SK-N-SH (cell line): ENCODE results near the gene ARHGAP6. TPM values are rescaled to one million over a fixed set of nuclear protein-coding genes. Genes with fewer than 3 reads are reported as not detected.

Source experiments
- CTCF ChIA-PET: fragments of 300-600, 350-600 bp; formaldehyde crosslinking; extraction: SDS; loops from one replicate; lab custom pipeline; 2021; lab: Yijun Ruan, JAX
- POLR2A ChIA-PET: fragments of 350-600 bp; sonication (Branson Sonifier 250); formaldehyde crosslinking; extraction: SDS; loops from one replicate; lab custom pipeline; 2020; ENCODE audit warnings: antibody characterized with exemption, inconsistent platforms; lab: Yijun Ruan, JAX
- DNase-seq: peaks from one replicate; pipeline ENCODE4 v3.0.0; 2012
- H2AFZ ChIP-seq: fragments of 200-600 bp; sonication (generic); 2 replicates; pipeline ENCODE4 v1.8.1; 2016; ENCODE audit warnings: antibody characterized with exemption, mild to moderate bottlenecking, low read depth
- H3F3A ChIP-seq: fragments of 200-600 bp; sonication (generic); replicated peaks from 2 replicates; pipeline ENCODE3; 2016; ENCODE audit warnings: antibody characterized with exemption, mild to moderate bottlenecking; ENCODE audit not compliant: insufficient read depth
- H3K27ac ChIP-seq, 2 experiments: fragments of 200-500 bp in 1 of 2; fragments of 200-600 bp in 1 of 2; sonication (Bioruptor generic) in 1 of 2; sonication (generic), shearing (Covaris generic) in 1 of 2; 2 replicates each; pipeline versions ENCODE4 v1.5.1 to v1.6.1; 2014 to 2016; ENCODE audit warnings: low read depth in 2 of 2, inconsistent platforms in 1 of 2, low read length in 1 of 2, mild to moderate bottlenecking in 1 of 2, mixed read lengths in 1 of 2
- H3K27me3 ChIP-seq: fragments of 200-600 bp; sonication (generic), shearing (Covaris generic); 2 replicates; pipeline ENCODE4 v1.6.1; 2016; ENCODE audit warnings: mixed run types; ENCODE audit not compliant: insufficient read depth
- H3K36me3 ChIP-seq, 2 experiments: fragments of 200-500 bp in 1 of 2; fragments of 200-600 bp in 1 of 2; sonication (Bioruptor generic) in 1 of 2; sonication (generic) in 1 of 2; replicated peaks in 1 of 2; 2 replicates each; pipeline versions ENCODE3 to v1.5.1; 2014 to 2016; ENCODE audit warnings: low read length in 1 of 2, mild to moderate bottlenecking in 1 of 2; ENCODE audit not compliant: insufficient read depth in 2 of 2, control insufficient read depth in 1 of 2
- H3K4me1 ChIP-seq, 2 experiments: fragments of 200-500 bp in 1 of 2; fragments of 200-600 bp in 1 of 2; sonication (Bioruptor generic) in 1 of 2; sonication (generic), shearing (Covaris generic) in 1 of 2; 2 replicates each; pipeline versions ENCODE4 v1.5.1 to v1.6.1; 2014 to 2016; ENCODE audit warnings: low read depth in 1 of 2, low read length in 1 of 2, mixed run types in 1 of 2; ENCODE audit not compliant: insufficient read depth in 2 of 2, control insufficient read depth in 1 of 2
- H3K4me2 ChIP-seq: fragments of 200-600 bp; sonication (generic), shearing (Covaris generic); 2 replicates; pipeline ENCODE4 v1.6.1; 2017; ENCODE audit warnings: mixed run types
- H3K4me3 ChIP-seq, 2 experiments: fragments of 200-500 bp in 1 of 2; fragments of 200-600 bp in 1 of 2; sonication (Bioruptor generic) in 1 of 2; sonication (generic), shearing (Covaris generic) in 1 of 2; 2 replicates each; pipeline versions ENCODE4 v1.5.1 to v1.8.1; 2014 to 2016; ENCODE audit warnings: low read depth in 2 of 2, inconsistent platforms in 1 of 2, low read length in 1 of 2, mild to moderate bottlenecking in 1 of 2, mixed read lengths in 1 of 2, moderate library complexity in 1 of 2
- H3K79me2 ChIP-seq: fragments of 200-600 bp; sonication (generic); 2 replicates; pipeline ENCODE4 v1.8.1; 2017; ENCODE audit warnings: mild to moderate bottlenecking; ENCODE audit not compliant: insufficient read depth
- H3K9ac ChIP-seq: fragments of 200-600 bp; sonication (generic); 2 replicates; pipeline ENCODE4 v1.6.1; 2017; ENCODE audit warnings: mixed run types
- H3K9me2 ChIP-seq: fragments of 200-600 bp; sonication (generic); 2 replicates; pipeline ENCODE4 v1.6.1; 2017; ENCODE audit warnings: mixed run types
- H3K9me3 ChIP-seq: fragments of 200-600 bp; sonication (generic); 2 replicates; pipeline ENCODE4 v1.6.1; 2017; ENCODE audit warnings: mixed run types, mild to moderate bottlenecking, moderate library complexity
- H4K20me1 ChIP-seq: fragments of 200-600 bp; sonication (generic); 2 replicates; pipeline ENCODE4 v1.6.1; 2017; ENCODE audit warnings: mild to moderate bottlenecking, mixed run types; ENCODE audit not compliant: insufficient read depth
- CTCF ChIP-seq: fragments of 200-600 bp; sonication (generic); IDR thresholded peaks from 2 replicates; pipeline ENCODE4 v1.6.1; 2017; ENCODE audit warnings: antibody characterized with exemption, mild to moderate bottlenecking, moderate library complexity
- ELF1 ChIP-seq: IDR thresholded peaks from 2 replicates; pipeline ENCODE4 v1.4.0; 2012
- EZH2phosphoT487 ChIP-seq: fragments of 200-600 bp; sonication (generic); IDR thresholded peaks from 2 replicates; pipeline ENCODE4 v1.6.1; 2017; ENCODE audit warnings: low read depth, mixed run types, mild to moderate bottlenecking, antibody characterized with exemption, moderate library complexity, borderline replicate concordance
- FOSL2 ChIP-seq: IDR thresholded peaks from 2 replicates; pipeline ENCODE4 v1.4.0; 2012; ENCODE audit warnings: low read depth, mild to moderate bottlenecking, moderate library complexity, borderline replicate concordance
- FOXJ3 ChIP-seq: sonication (generic); formaldehyde crosslinking; IDR thresholded peaks from 2 replicates; pipeline ENCODE4 v1.5.1; 2020; ENCODE audit warnings: mild to moderate bottlenecking, missing genetic modification reagents
- FOXM1 ChIP-seq: IDR thresholded peaks from 2 replicates; pipeline ENCODE4 v1.4.0; 2012; ENCODE audit warnings: low read depth, mild to moderate bottlenecking
- GABPA ChIP-seq: IDR thresholded peaks from 2 replicates; pipeline ENCODE4 v1.4.0; 2012; ENCODE audit warnings: low read depth, mild to moderate bottlenecking
- GATA2 ChIP-seq: sonication (generic); formaldehyde crosslinking; IDR thresholded peaks from 2 replicates; pipeline ENCODE4 v1.5.0; 2020; ENCODE audit warnings: mild to moderate bottlenecking, missing genetic modification reagents
- JUND ChIP-seq: IDR thresholded peaks from 2 replicates; pipeline ENCODE4 v1.4.0; 2012
- MAX ChIP-seq: IDR thresholded peaks from 2 replicates; pipeline ENCODE4 v1.4.0; 2012; ENCODE audit warnings: low read depth
- MEF2A ChIP-seq: IDR thresholded peaks from 2 replicates; pipeline ENCODE4 v1.4.0; 2012; ENCODE audit warnings: low read depth, borderline replicate concordance
- NFIC ChIP-seq: IDR thresholded peaks from 2 replicates; pipeline ENCODE4 v1.4.0; 2012; ENCODE audit warnings: borderline replicate concordance
- NRF1 ChIP-seq: IDR thresholded peaks from 2 replicates; pipeline ENCODE4 v1.6.1; 2012; ENCODE audit warnings: low read depth, mild to moderate bottlenecking, low read length
- POLR2AphosphoS5 ChIP-seq: IDR thresholded peaks from 2 replicates; pipeline ENCODE4 v1.6.1; 2012; ENCODE audit warnings: low read depth, low read length
- RCOR1 ChIP-seq: fragments of 150-350 bp; IDR thresholded peaks from 2 replicates; pipeline ENCODE4 v1.6.1; 2017; ENCODE audit warnings: antibody characterized with exemption, low read length
- RFX5 ChIP-seq: IDR thresholded peaks from 2 replicates; pipeline ENCODE4 v1.6.1; 2012; ENCODE audit warnings: mild to moderate bottlenecking, improper control_type of control experiment, low read length
- RXRA ChIP-seq: IDR thresholded peaks from 2 replicates; pipeline ENCODE4 v1.4.0; 2012; ENCODE audit warnings: low read depth, mild to moderate bottlenecking, borderline replicate concordance
- SMC3 ChIP-seq: IDR thresholded peaks from 2 replicates; pipeline ENCODE4 v1.6.1; 2012; ENCODE audit warnings: low read depth, low read length, improper control_type of control experiment
- TAF1 ChIP-seq: IDR thresholded peaks from 2 replicates; pipeline ENCODE4 v1.6.1; 2012; ENCODE audit warnings: low read depth, mild to moderate bottlenecking, low read length, moderate library complexity, borderline replicate concordance
- TCF12 ChIP-seq: IDR thresholded peaks from 2 replicates; pipeline ENCODE4 v1.4.0; 2012
- TEAD4 ChIP-seq: IDR thresholded peaks from 2 replicates; pipeline ENCODE4 v1.4.0; 2012; ENCODE audit warnings: mild to moderate bottlenecking, borderline replicate concordance; ENCODE audit not compliant: insufficient read depth
- USF1 ChIP-seq: IDR thresholded peaks from 2 replicates; pipeline ENCODE4 v1.4.0; 2012; ENCODE audit warnings: low read depth, borderline replicate concordance
- YY1 ChIP-seq: IDR thresholded peaks from 2 replicates; pipeline ENCODE4 v1.4.0; 2012; ENCODE audit warnings: low read depth, mild to moderate bottlenecking
- ZBTB33 ChIP-seq: IDR thresholded peaks from 2 replicates; pipeline ENCODE4 v1.4.0; 2012; ENCODE audit warnings: low read depth, borderline replicate concordance
- WGBS: methylation state at CpG from one replicate; pipeline ENCODE4 v1.1.6; 2017; ENCODE audit warnings: low lambda C conversion rate; 5-methylcytosine and 5-hydroxymethylcytosine counted together
- polyA plus RNA-seq, 3 experiments: library from polyadenylated mRNA; depleted of rRNA; stranded (reverse); fragments of >200 nt; gene quantifications; 2 replicates each; pipeline ENCODE4 v1.2.3, GENCODE V29; 2012

Gene ARHGAP6
- polyA plus RNA-seq, 1 of the 3 experiments (the other 2 are of a cell fraction): 0.16 TPM

- Histone ChIP-seq H4K20me1 (no peaks in the 10 kb centered on the region), H3K9me2 (no peaks in the 10 kb centered on the region), H3K4me3 (no peak overlapping the region), H3K36me3 (no peaks in the 10 kb centered on the region), H3K27ac (no peak overlapping the region), H3K4me1 (no peaks in the 10 kb centered on the region), H3K4me2 (no peak overlapping the region), H3K9me3 (no peaks in the 10 kb centered on the region), H3K9ac (no peak overlapping the region), H2AFZ (no peak overlapping the region), H3F3A (no peaks in the 10 kb centered on the region), H3K79me2 (no peaks in the 10 kb centered on the region), H3K27me3 (no peaks in the 10 kb centered on the region)
- no peak for TF ChIP-seq GATA2 (CRISPR knock-in tag)
- TF ChIP-seq MAX: no peak
- TF ChIP-seq NRF1: no peak
- no peak for TF ChIP-seq TAF1
- TF ChIP-seq FOSL2: no peak
- TF ChIP-seq RCOR1: no peak
- TF ChIP-seq TEAD4: no peak
- no peak for TF ChIP-seq RXRA
- TF ChIP-seq POLR2AphosphoS5: no peak
- TF ChIP-seq NFIC: no peak
- TF ChIP-seq SMC3: no peak
- TF ChIP-seq GABPA: no peak
- no peak for TF ChIP-seq JUND
- TF ChIP-seq USF1: no peak
- no peak for TF ChIP-seq FOXJ3 (CRISPR knock-in tag)
- no peak for TF ChIP-seq EZH2phosphoT487
- WGBS: 50% methylated on average over 3 of the region's 3 CpGs
- ChIA-PET POLR2A (no interaction called here), CTCF (interaction anchor here (0.7 kb wide), 1 partner anchor 113 kb away, joined by 3 read pairs; no protein-coding TSS in a partner anchor)
- no peak for DNase-seq
Observed at GRCh38 chrX:11269006-11269405, 396.7 kb downstream of the ARHGAP6 start.

GRCh38 chrX:11267425-11267824 lies 398.3 kb downstream of the ARHGAP6 start:
- H4K20me1 ChIP-seq: no peaks in the 10 kb centered on the region

More at GRCh38 chrX:11267425-11267824, 398.3 kb downstream of the ARHGAP6 start:
- Histone ChIP-seq H3K4me2 (no peak overlapping the region), H3K9me3 (no peaks in the 10 kb centered on the region), H3K4me3 (no peak overlapping the region), H3K4me1 (no peaks in the 10 kb centered on the region), H3K79me2 (no peaks in the 10 kb centered on the region), H3K9ac (no peak overlapping the region), H2AFZ (no peak overlapping the region), H3K36me3 (no peaks in the 10 kb centered on the region), H3K9me2 (no peaks in the 10 kb centered on the region), H3K27me3 (no peaks in the 10 kb centered on the region), H3K27ac (no peak overlapping the region), H3F3A (no peaks in the 10 kb centered on the region)
- POLR2A ChIA-PET: no interaction called here
- WGBS: 46% methylated on average over 3 of the region's 3 CpGs
- no peak for TF ChIP-seq MAX
- no peak for TF ChIP-seq ELF1
- TF ChIP-seq TCF12: no peak
- no peak for TF ChIP-seq JUND
- no peak for TF ChIP-seq MEF2A
- TF ChIP-seq FOXM1: no peak
- no peak for TF ChIP-seq RFX5
- no peak for TF ChIP-seq CTCF
- no peak for TF ChIP-seq GATA2 (CRISPR knock-in tag)
- TF ChIP-seq RXRA: no peak
- no peak for TF ChIP-seq ZBTB33
- TF ChIP-seq USF1: no peak
- TF ChIP-seq SMC3: no peak
- no peak for TF ChIP-seq NFIC
- TF ChIP-seq EZH2phosphoT487: no peak
- TF ChIP-seq YY1: no peak
- no peak for TF ChIP-seq POLR2AphosphoS5
- no peak for DNase-seq
- CTCF ChIA-PET: no interaction called here
